ENCODE data around the gene FMN1. TPM values are rescaled to one million over a fixed set of nuclear protein-coding genes. Genes with fewer than 3 reads are reported as not detected.

The FMN1 gene, protein sequence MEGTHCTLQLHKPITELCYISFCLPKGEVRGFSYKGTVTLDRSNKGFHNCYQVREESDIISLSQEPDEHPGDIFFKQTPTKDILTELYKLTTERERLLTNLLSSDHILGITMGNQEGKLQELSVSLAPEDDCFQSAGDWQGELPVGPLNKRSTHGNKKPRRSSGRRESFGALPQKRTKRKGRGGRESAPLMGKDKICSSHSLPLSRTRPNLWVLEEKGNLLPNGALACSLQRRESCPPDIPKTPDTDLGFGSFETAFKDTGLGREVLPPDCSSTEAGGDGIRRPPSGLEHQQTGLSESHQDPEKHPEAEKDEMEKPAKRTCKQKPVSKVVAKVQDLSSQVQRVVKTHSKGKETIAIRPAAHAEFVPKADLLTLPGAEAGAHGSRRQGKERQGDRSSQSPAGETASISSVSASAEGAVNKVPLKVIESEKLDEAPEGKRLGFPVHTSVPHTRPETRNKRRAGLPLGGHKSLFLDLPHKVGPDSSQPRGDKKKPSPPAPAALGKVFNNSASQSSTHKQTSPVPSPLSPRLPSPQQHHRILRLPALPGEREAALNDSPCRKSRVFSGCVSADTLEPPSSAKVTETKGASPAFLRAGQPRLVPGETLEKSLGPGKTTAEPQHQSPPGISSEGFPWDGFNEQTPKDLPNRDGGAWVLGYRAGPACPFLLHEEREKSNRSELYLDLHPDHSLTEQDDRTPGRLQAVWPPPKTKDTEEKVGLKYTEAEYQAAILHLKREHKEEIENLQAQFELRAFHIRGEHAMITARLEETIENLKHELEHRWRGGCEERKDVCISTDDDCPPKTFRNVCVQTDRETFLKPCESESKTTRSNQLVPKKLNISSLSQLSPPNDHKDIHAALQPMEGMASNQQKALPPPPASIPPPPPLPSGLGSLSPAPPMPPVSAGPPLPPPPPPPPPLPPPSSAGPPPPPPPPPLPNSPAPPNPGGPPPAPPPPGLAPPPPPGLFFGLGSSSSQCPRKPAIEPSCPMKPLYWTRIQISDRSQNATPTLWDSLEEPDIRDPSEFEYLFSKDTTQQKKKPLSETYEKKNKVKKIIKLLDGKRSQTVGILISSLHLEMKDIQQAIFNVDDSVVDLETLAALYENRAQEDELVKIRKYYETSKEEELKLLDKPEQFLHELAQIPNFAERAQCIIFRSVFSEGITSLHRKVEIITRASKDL (N-terminal part only)
- total RNA-seq, result 1 to 10 TPM; 2.4 to 3.1 TPM

DNA sequence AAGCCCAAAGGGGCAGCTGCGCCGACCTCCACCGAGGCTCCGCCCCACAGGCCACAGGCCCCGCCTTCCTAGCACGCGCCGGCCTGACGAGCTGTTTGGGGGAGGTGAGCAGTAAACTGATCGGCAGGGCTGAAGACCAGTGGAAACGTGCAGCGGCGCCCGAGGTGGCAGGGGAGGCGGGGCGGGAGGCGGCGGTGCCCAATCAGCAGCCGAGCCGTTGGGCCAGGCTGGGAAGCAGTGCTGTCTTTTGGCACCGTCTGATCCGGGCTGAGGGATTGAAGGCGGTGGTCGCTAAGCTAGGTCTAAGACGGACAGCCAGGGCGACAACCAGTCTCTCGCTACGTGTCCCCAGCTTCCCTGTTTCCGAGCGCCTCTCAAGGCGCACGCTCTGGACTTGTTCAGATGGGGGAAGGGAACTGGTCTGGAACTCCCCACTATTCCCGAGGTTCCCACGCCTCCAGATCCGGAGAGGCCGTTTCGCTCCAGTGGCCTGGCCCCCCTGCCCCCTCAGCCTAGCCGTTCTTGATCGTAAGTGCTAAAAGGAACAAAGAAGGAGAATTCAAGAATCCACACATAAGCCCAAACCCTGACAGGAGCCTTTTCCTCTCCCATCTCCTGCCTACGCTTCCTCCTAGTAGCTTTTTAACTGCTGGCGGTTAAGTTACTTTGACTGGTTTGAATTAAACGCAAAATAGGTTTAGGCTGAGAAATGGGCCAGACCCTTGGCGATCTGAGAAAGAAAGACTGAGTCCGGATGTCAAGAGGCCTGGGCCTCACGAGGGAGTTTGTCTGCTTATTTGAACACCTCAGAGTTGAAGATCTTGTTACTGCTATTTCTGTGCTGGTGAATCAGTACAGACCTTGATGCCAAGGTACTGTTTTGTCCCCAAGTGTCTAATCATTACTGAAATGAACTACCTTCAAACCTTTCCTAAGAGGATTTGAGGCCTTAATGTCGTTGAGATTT, at the start of gene FMN1:
Gene FMN1, minus strand, starts transcription at position 11 of the 967 bp plus-strand sequence. CDS start 39,800 bp downstream, outside the sequence.
- peak within 1 kb of the TSS in 1 of 2 donors; percentile 32 for H3K27ac ChIP-seq

DNA sequence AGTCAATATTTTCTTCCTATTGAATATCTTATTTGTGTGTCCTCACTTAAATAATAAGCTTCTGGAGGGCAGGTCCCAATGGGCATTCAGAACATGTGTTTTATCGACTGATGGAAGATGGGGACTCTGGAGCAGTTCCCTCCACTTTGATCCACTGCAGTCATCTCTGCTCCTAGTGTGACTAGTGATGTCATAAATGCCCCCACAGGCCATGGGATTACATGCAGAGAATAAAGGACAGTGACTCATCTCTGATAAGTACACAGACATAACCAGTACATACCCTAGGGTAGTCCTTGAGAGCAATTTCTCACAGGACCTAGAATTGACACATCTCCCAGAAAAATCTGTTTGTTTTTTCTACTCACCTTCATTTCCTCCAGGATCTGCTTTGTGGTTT, 49.4 kb upstream of the FMN1 start:
- H3K27ac ChIP-seq, result no peak overlapping the region
- H3K4me1 ChIP-seq, result no peaks in the 10 kb centered on the region
- TF ChIP-seq, protein P1, sequence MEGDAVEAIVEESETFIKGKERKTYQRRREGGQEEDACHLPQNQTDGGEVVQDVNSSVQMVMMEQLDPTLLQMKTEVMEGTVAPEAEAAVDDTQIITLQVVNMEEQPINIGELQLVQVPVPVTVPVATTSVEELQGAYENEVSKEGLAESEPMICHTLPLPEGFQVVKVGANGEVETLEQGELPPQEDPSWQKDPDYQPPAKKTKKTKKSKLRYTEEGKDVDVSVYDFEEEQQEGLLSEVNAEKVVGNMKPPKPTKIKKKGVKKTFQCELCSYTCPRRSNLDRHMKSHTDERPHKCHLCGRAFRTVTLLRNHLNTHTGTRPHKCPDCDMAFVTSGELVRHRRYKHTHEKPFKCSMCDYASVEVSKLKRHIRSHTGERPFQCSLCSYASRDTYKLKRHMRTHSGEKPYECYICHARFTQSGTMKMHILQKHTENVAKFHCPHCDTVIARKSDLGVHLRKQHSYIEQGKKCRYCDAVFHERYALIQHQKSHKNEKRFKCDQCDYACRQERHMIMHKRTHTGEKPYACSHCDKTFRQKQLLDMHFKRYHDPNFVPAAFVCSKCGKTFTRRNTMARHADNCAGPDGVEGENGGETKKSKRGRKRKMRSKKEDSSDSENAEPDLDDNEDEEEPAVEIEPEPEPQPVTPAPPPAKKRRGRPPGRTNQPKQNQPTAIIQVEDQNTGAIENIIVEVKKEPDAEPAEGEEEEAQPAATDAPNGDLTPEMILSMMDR (IDR thresholded peaks at IDR 0.05), result no peak
- no peaks in the 10 kb centered on the region for H3K36me3 ChIP-seq
- H3K27me3 ChIP-seq, result no peaks in the 10 kb centered on the region
- no peak overlapping the region for H3K4me3 ChIP-seq
- H3K9me3 ChIP-seq, result no peaks in the 10 kb centered on the region
- no peak for DNase-seq (ENCODE audit: low spot score)

More for the DNA sequence above, at the start of gene FMN1:
- Histone ChIP-seq H3K36me3 (no peaks in the 10 kb centered on the region), H3K4me3 (peak within 1 kb of the TSS; percentile 36 to 49), H3K27me3 (no peaks in the 10 kb centered on the region), H3K9me3 (no peaks in the 10 kb centered on the region), H3K4me1 (peaks cover 0 to 5% of the 10 kb centered on the region in 2 donors)
- TF ChIP-seq, protein P1 (IDR thresholded peaks at IDR 0.05), result no peak
- DNase-seq (ENCODE audit: low spot score), result peak; percentile 92

DNA sequence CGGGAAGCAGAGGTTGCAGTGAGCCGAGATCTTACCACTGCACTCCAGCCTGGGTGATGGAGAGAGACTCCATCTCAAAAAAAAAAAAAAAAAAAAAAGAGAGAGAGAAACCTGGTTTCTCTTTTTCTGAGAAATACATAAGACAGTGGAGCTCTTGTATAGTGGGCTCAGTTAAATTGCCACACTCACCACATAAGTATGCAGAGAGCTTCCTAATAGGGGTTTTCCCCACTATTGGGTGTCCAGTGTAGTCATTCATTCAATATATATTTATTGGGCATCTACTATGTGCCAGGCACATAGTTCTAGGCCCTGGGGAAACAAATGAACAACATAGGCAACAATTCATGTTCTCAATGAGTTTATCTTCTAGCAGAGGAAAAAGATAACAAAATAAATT, 48.9 kb upstream of the FMN1 start:
- Histone ChIP-seq H3K36me3 (no peaks in the 10 kb centered on the region), H3K27me3 (no peaks in the 10 kb centered on the region), H3K4me3 (no peak overlapping the region), H3K27ac (no peak overlapping the region), H3K9me3 (no peaks in the 10 kb centered on the region), H3K4me1 (no peaks in the 10 kb centered on the region)
- TF ChIP-seq, protein P1 (IDR thresholded peaks at IDR 0.05), result no peak
- no peak for DNase-seq (ENCODE audit: low spot score)

DNA sequence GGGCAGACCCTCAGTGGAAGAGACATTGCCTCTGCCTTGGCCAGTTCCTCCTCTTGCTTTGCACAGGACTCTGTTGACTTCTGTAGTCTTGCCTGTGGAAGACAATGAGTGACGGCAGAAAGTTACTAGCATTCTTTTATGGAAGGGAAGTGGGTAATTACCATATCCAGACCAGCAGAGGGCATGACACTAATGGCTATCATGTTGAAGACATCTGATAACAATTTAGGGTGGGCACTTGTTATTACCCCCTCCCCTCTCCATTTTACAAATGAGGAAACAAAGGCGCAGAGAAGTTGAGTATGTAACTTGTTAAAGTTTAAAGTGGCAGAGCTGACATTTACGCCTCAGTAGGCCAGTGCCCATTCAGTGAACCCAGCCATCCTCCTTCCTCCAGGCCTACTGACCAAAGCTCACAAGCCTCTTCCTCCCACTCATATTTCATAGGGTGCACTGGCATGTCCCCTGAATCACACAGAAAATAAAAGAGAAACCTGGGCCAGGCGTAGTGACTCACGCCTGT, 48.2 kb upstream of the FMN1 start:
- Histone ChIP-seq H3K9me3 (no peaks in the 10 kb centered on the region), H3K36me3 (no peaks in the 10 kb centered on the region), H3K4me1 (no peaks in the 10 kb centered on the region), H3K4me3 (no peak overlapping the region), H3K27ac (no peak overlapping the region), H3K27me3 (no peaks in the 10 kb centered on the region)
- TF ChIP-seq, protein P1 (IDR thresholded peaks at IDR 0.05), result peak in 1 of 2 donors; percentile 14
- no peak for DNase-seq (ENCODE audit: low spot score)

Measured in right atrium auricular region (tissue), 2 donors.